K562 (cell line): Measurements from ENCODE around the gene NRM.

Source experiments
- CTCF ChIP-seq, 3 experiments: IDR thresholded peaks in 2 of 3; conservative IDR thresholded peaks in 1 of 3; 2 replicates each; pipeline ENCODE4 v1.5.1; 2011 to 2012; ENCODE audit warnings: low read length in 3 of 3, mild to moderate bottlenecking in 3 of 3, control low read depth in 2 of 3, improper control_type of control experiment in 1 of 3, inconsistent platforms in 1 of 3, low read depth in 1 of 3, mixed read lengths in 1 of 3, moderate library complexity in 1 of 3; ENCODE audit not compliant: insufficient read depth in 2 of 3
- MYC ChIP-seq, 2 experiments: fragments of 250-450 bp in 1 of 2; sonication (Bioruptor Pico) in 1 of 2; IDR thresholded peaks; 2 replicates each; pipeline versions ENCODE4 v1.5.1 to v1.6.1; 2012 to 2021; ENCODE audit warnings: low read depth in 2 of 2, borderline replicate concordance in 1 of 2, improper control_type of control experiment in 1 of 2, low read length in 1 of 2, mild to moderate bottlenecking in 1 of 2, moderate library complexity in 1 of 2
- NELFE ChIP-seq: IDR thresholded peaks from 2 replicates; pipeline ENCODE4 v1.6.1; 2011; ENCODE audit warnings: mild to moderate bottlenecking; ENCODE audit not compliant: insufficient read depth, insufficient read length
- NFRKB ChIP-seq: fragments of 450-650 bp; IDR thresholded peaks from 2 replicates; pipeline ENCODE4 v1.6.1; 2016; ENCODE audit warnings: low read depth
- POLR2A ChIP-seq: fragments of 450-650 bp; conservative IDR thresholded peaks from 2 replicates; pipeline ENCODE4 v1.6.1; 2016
- SAFB2 ChIP-seq: fragments of 200-400 bp; formaldehyde crosslinking; IDR thresholded peaks from 2 replicates; pipeline ENCODE4 v1.6.1; 2018; ENCODE audit warnings: borderline replicate concordance, low read length, low read depth, moderate library complexity; ENCODE audit not compliant: severe bottlenecking
- SMARCA5 ChIP-seq: fragments of 450-650 bp; IDR thresholded peaks from 2 replicates; pipeline ENCODE4 v1.6.1; 2016

DNA sequence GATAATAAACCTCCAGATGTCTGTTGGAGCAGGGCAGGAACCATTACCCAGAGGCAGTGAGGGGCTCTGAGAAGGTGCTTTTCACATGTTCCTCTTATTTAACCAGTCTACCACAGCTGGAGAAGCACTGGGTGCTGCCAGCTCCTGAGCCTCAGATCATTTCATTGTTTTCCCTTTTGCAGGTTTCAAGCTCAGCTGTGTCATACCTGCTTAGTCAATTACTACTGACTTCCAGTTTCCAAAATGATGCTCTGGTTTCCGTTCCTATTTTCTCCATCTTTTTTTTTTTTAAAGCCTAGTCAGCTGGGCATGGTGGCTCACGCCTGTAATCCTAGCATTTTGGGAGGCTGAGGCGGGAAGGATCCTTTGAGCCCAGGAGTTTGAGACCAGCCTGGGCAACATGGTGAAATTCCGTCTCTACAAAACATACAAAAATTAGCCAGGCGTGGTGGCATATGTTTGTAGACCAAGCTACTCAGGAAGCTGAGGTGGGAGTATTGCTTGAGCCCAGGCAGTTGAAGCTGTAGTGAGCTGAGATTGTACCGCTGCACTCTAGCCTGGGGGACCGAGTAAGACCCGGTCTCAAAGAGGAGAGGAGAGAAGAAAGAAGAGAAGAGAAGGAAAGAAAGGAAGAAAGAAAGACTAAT, 45.0 kb upstream of the NRM start:
- TF ChIP-seq CTCF (IDR thresholded peaks at IDR 0.05 in 2 of 3, conservative IDR thresholded peaks at IDR 0.05 in 1 of 3; ENCODE audit: insufficient read depth in 2 of 3, low read depth in 1 of 3, low read length in 3 of 3), result no peak
- no peak for TF ChIP-seq POLR2A
- TF ChIP-seq SMARCA5, result no peak
- no peak for TF ChIP-seq NELFE
- TF ChIP-seq MYC (IDR thresholded peaks at IDR 0.05; ENCODE audit: low read depth, low read length), result no peak
- no peak for TF ChIP-seq MYC (CRISPR knock-in tag; IDR thresholded peaks at IDR 0.05; ENCODE audit: borderline replicate concordance, low read depth)
- TF ChIP-seq NFRKB, result no peak
- TF ChIP-seq SAFB2, result no peak
